IMR-90 (cell line): ENCODE measurements around the gene PEAK3. TPM values are rescaled to one million over a fixed set of nuclear protein-coding genes. Genes with fewer than 3 reads are reported as not detected.

Experiments used
- ATAC-seq: fragments of 200-7000 bp; cut with Tn5 transposase; 2 replicates; pipeline ENCODE4 v1.9.1; 2020; ENCODE audit warnings: low read depth, mild to moderate bottlenecking, moderate library complexity
- BruUV-seq: library from RNA; stranded (reverse); fragments of 400-500 nt; replicated peaks from 2 replicates; lab custom pipeline; 2021; lab: Mats Ljungman, UMichigan
- CTCF ChIA-PET: fragments of 300-600 bp; formaldehyde crosslinking; extraction: SDS; loops from one replicate; lab custom pipeline; 2021; ENCODE audit warnings: antibody characterized with exemption; lab: Yijun Ruan, JAX
- POLR2A ChIA-PET: fragments of 300-600 bp; sonication (Branson Sonifier 250); formaldehyde crosslinking; loops from one replicate; lab custom pipeline; 2022; ENCODE audit warnings: antibody characterized with exemption; ENCODE audit not compliant: unreplicated experiment; lab: Charles Lee
- DNase-seq: peaks from one replicate; pipeline ENCODE4 v3.0.0; 2013
- H2AFZ ChIP-seq: replicated peaks from 2 replicates; pipeline ENCODE3; 2013; ENCODE audit warnings: low read length, mild to moderate bottlenecking; ENCODE audit not compliant: poor library complexity
- H2AK5ac ChIP-seq: 2 replicates; pipeline ENCODE4 v1.6.1; 2013; ENCODE audit warnings: low read depth, low read length, inconsistent platforms
- H2AK9ac ChIP-seq: replicated peaks from 2 replicates; pipeline ENCODE3; 2013; ENCODE audit warnings: mild to moderate bottlenecking, low read depth, low read length, moderate library complexity; ENCODE audit not compliant: poor library complexity
- H2BK120ac ChIP-seq: 2 replicates; pipeline ENCODE4 v1.6.1; 2013; ENCODE audit warnings: low read depth, low read length, inconsistent platforms
- H2BK15ac ChIP-seq: 3 replicates; pipeline ENCODE4 v1.6.1; 2013; ENCODE audit warnings: low read depth, low read length, inconsistent platforms
- H2BK20ac ChIP-seq: 2 replicates; pipeline ENCODE4 v1.6.1; 2013; ENCODE audit warnings: low read depth, mild to moderate bottlenecking, inconsistent platforms, low read length, moderate library complexity
- H2BK5ac ChIP-seq: 2 replicates; pipeline ENCODE4 v1.6.1; 2013; ENCODE audit warnings: mild to moderate bottlenecking, low read depth, low read length, inconsistent platforms; ENCODE audit not compliant: poor library complexity, severe bottlenecking
- H3K14ac ChIP-seq: replicated peaks from 2 replicates; pipeline ENCODE4 v1.6.1; 2013; ENCODE audit warnings: low read depth, low read length, inconsistent platforms
- H3K18ac ChIP-seq: 2 replicates; pipeline ENCODE4 v1.6.1; 2013; ENCODE audit warnings: low read depth, low read length, control low read depth
- H3K23ac ChIP-seq: 2 replicates; pipeline ENCODE4 v1.6.1; 2013; ENCODE audit warnings: low read depth, low read length, inconsistent platforms
- H3K27ac ChIP-seq: 2 replicates; pipeline ENCODE4 v1.5.1; 2013; ENCODE audit warnings: mild to moderate bottlenecking, control low read depth, low read length; ENCODE audit not compliant: insufficient read depth
- H3K27me3 ChIP-seq: 2 replicates; pipeline ENCODE4 v1.6.1; 2013; ENCODE audit warnings: low read length; ENCODE audit not compliant: control insufficient read depth, insufficient read depth
- H3K36me3 ChIP-seq: 2 replicates; pipeline ENCODE4 v1.6.1; 2013; ENCODE audit warnings: low read length, mixed read lengths; ENCODE audit not compliant: control insufficient read depth, insufficient read depth
- H3K4ac ChIP-seq: 2 replicates; pipeline ENCODE4 v1.6.1; 2013; ENCODE audit warnings: low read depth, low read length, inconsistent platforms
- H3K4me1 ChIP-seq: 2 replicates; pipeline ENCODE4 v1.6.1; 2013; ENCODE audit warnings: low read length, mixed read lengths; ENCODE audit not compliant: control insufficient read depth, insufficient read depth
- H3K4me2 ChIP-seq: 2 replicates; pipeline ENCODE4 v1.6.1; 2013; ENCODE audit warnings: low read depth, mild to moderate bottlenecking, control low read depth, low read length, moderate library complexity
- H3K4me3 ChIP-seq: 2 replicates; pipeline ENCODE4 v1.5.1; 2013; ENCODE audit warnings: low read depth, mild to moderate bottlenecking, control low read depth, low read length, moderate library complexity; ENCODE audit not compliant: insufficient read depth
- H3K56ac ChIP-seq: 2 replicates; pipeline ENCODE4 v1.6.1; 2013; ENCODE audit warnings: low read length, inconsistent platforms; ENCODE audit not compliant: insufficient read depth; ENCODE audit errors: extremely low read depth
- H3K79me1 ChIP-seq, 2 experiments: 2 replicates each; pipeline ENCODE4 v1.6.1; 2013; ENCODE audit warnings: low read length in 2 of 2, inconsistent platforms in 1 of 2, low read depth in 1 of 2
- H3K9ac ChIP-seq: 2 replicates; pipeline ENCODE4 v1.6.1; 2013; ENCODE audit warnings: low read depth, low read length, control low read depth
- H3K9me1 ChIP-seq: 2 replicates; pipeline ENCODE4 v1.6.1; 2013; ENCODE audit warnings: low read length, inconsistent platforms; ENCODE audit not compliant: insufficient read depth
- H3K9me3 ChIP-seq: 2 replicates; pipeline ENCODE4 v1.6.1; 2013; ENCODE audit warnings: low read length; ENCODE audit not compliant: control insufficient read depth, insufficient read depth
- H4K20me1 ChIP-seq: 2 replicates; pipeline ENCODE4 v1.6.1; 2013; ENCODE audit warnings: low read length, inconsistent platforms; ENCODE audit not compliant: insufficient read depth
- H4K5ac ChIP-seq: 2 replicates; pipeline ENCODE4 v1.6.1; 2013; ENCODE audit warnings: mild to moderate bottlenecking, low read depth, low read length, control low read depth
- H4K8ac ChIP-seq, 2 experiments: 2 replicates each; pipeline ENCODE4 v1.6.1; 2013; ENCODE audit warnings: low read depth in 2 of 2, low read length in 2 of 2, control low read depth in 1 of 2, inconsistent platforms in 1 of 2
- H4K91ac ChIP-seq: 2 replicates; pipeline ENCODE4 v1.6.1; 2013; ENCODE audit warnings: low read depth, low read length, inconsistent platforms; ENCODE audit not compliant: insufficient read depth
- BHLHE40 ChIP-seq: fragments of 150-350 bp; IDR thresholded peaks from 2 replicates; pipeline ENCODE4 v1.6.1; 2016; ENCODE audit warnings: mild to moderate bottlenecking, low read depth, low read length
- FOS ChIP-seq: fragments of 150-350 bp; IDR thresholded peaks from 2 replicates; pipeline ENCODE4 v1.6.1; 2016; ENCODE audit warnings: low read depth, low read length
- MAFK ChIP-seq: IDR thresholded peaks from 2 replicates; pipeline ENCODE4 v1.6.1; 2012; ENCODE audit warnings: low read depth, low read length, improper control_type of control experiment
- MAZ ChIP-seq: IDR thresholded peaks from 2 replicates; pipeline ENCODE4 v1.6.1; 2012; ENCODE audit warnings: low read depth, mild to moderate bottlenecking, low read length, improper control_type of control experiment, moderate library complexity, borderline replicate concordance
- RFX5 ChIP-seq: IDR thresholded peaks from 2 replicates; pipeline ENCODE4 v1.8.0; 2012; ENCODE audit warnings: low read depth, mild to moderate bottlenecking, low read length, moderate library complexity
- WGBS, 2 experiments: methylation state at CpG; one replicate each; pipeline versions ENCODE4 v1.1.5 to v1.1.7; 2013; ENCODE audit warnings: missing lambda C conversion rate in 2 of 2; ENCODE audit not compliant: insufficient read length in 1 of 2; ENCODE audit errors: extremely low coverage in 2 of 2; 5-methylcytosine and 5-hydroxymethylcytosine counted together
- dilution Hi-C: fragments of 300-500 bp; cut with HindIII; formaldehyde crosslinking; loops from one replicate; pipeline ENCODE4 v1.14.3; 2018; ENCODE audit warnings: low sequenced_read_pairs; ENCODE audit not compliant: unreplicated experiment
- in situ Hi-C: fragments of 300-500 bp; cut with MboI; formaldehyde crosslinking; loops from 3 replicates; pipeline ENCODE4 v1.14.3; 2019; ENCODE audit warnings: low sequenced_read_pairs, inconsistent platforms, mixed read lengths
- intact Hi-C: fragments of 100-400 bp; cut with micrococcal nuclease; formaldehyde crosslinking; loops from 2 replicates; pipeline ENCODE4 v1.10.0; 2022
- polyA plus RNA-seq, 3 experiments: library from polyadenylated mRNA; depleted of rRNA; stranded (reverse); fragments of >200 nt; gene quantifications; 2 replicates each; pipeline ENCODE4 v1.2.3, GENCODE V29; 2012; ENCODE audit warnings: low replicate concordance in 1 of 3
- total RNA-seq: library from RNA; depleted of rRNA; stranded (reverse); fragments of >200 nt; gene quantifications from 2 replicates; pipeline ENCODE4 v1.2.3, GENCODE V29; 2012
- TF ChIP-seq, protein P1 (sequence below): fragments of 150-350 bp; IDR thresholded peaks from 2 replicates; pipeline ENCODE4 v1.6.1; 2017; ENCODE audit warnings: mild to moderate bottlenecking, antibody characterized with exemption, low read length, low read depth

Gene PEAK3
- total and polyA plus RNA-seq, 2 of the 4 experiments (the other 2 are of a cell fraction) = under 0.01 to 0.09 TPM

DNA sequence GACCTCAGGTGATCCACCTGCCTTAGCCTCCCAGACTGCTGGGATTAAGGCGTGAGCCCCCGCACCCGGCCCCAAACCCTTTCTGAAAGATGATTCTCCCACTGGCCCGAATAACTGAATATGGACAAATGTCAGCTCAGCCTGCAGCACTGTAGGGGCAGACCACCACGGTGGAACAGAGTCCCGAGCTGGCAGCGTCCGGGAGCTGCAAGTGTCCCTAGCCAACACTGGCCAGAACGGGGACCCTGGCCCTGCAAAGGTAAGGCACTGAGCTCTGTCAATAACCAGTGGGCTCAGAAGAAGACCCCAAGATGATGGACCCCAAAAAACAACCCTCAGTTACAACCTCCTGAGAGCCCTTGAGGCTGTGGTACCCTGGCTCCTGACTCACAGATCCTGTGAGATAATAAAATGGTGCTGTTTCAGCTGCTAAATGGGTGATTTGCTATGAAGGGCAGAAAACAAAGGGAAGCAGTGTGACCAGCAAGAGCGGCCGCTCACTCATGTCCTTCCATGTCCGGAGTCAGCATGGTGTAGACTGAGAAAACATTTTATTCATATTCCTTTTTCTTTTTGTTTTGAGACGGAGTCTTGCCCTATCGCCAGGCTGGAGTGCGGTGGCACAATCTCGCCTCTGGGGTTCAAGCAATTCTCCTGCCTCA is 44.9 kb upstream of the PEAK3 start:
- Histone ChIP-seq H2BK120ac (no peak overlapping the region), H3K79me1 (peaks cover 32 to 72% of the 10 kb centered on the region in 2 experiments), H2BK5ac (no peak overlapping the region), H4K5ac (no peak overlapping the region), H3K4me1 (peaks cover 4% of the 10 kb centered on the region), H4K91ac (no peak overlapping the region), H3K4me2 (no peak overlapping the region), H3K9me3 (no peaks in the 10 kb centered on the region), H3K4ac (no peak overlapping the region), H3K4me3 (no peak overlapping the region), H3K14ac (no peak overlapping the region), H3K27ac (no peak overlapping the region), H3K18ac (no peak overlapping the region), H4K20me1 (peaks cover 23% of the 10 kb centered on the region), H3K9ac (no peak overlapping the region), H2BK20ac (no peak overlapping the region), H3K23ac (no peak overlapping the region; the same call in 1 of the 2 replicates), H2BK15ac (no peak overlapping the region), H3K56ac (no peak overlapping the region), H2AK5ac (no peak overlapping the region), H2AK9ac (peak overlapping the region; percentile 65), H3K27me3 (no peaks in the 10 kb centered on the region), H4K8ac (no peak overlapping the region), H2AFZ (peak overlapping the region; percentile 11), H3K36me3 (peaks cover 32% of the 10 kb centered on the region), H3K9me1 (no peaks in the 10 kb centered on the region)
- ChIA-PET CTCF (interaction anchor here (0.6 kb wide), 1 partner anchor 363 kb away, joined by 4 read pairs; no protein-coding TSS in a partner anchor), POLR2A (no interaction called here)
- in situ Hi-C loops (no loop called here), dilution Hi-C loops (no loop called here), intact Hi-C loops (loop anchor here (5.0 kb wide), 2 partner anchors 65 to 285 kb away; no protein-coding TSS in a partner anchor)
- ATAC-seq (no peak), DNase-seq (no peak)
- BruUV-seq = no TSS peak
- 95% methylated on average over 5 of the region's 16 CpGs; no CpG with 5 or more reads in 1 of the 2 experiments for WGBS, 2 experiments
- TF ChIP-seq FOS (no peak), MAZ (no peak), BHLHE40 (no peak), MAFK (no peak), RFX5 (no peak)
- TF ChIP-seq, protein P1, sequence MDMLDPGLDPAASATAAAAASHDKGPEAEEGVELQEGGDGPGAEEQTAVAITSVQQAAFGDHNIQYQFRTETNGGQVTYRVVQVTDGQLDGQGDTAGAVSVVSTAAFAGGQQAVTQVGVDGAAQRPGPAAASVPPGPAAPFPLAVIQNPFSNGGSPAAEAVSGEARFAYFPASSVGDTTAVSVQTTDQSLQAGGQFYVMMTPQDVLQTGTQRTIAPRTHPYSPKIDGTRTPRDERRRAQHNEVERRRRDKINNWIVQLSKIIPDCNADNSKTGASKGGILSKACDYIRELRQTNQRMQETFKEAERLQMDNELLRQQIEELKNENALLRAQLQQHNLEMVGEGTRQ = no peak
